A549 treated with CORT108297 at 1 μM for 4 hours (cell line): ENCODE measurements around the gene NRXN2. TPM values are rescaled to one million over a fixed set of nuclear protein-coding genes. Genes with fewer than 3 reads are reported as not detected.

Experiments used
- total RNA-seq: library from RNA; stranded (reverse); fragments of 200-300 nt; extraction: Qiagen RNA extraction; gene quantifications from 5 replicates; pipeline ENCODE4 v1.2.3, GENCODE V29; 2022

NRXN2 gene
- total RNA-seq, result 0.15 to 0.40 TPM (median 0.23 TPM) in 5 replicates

DNA sequence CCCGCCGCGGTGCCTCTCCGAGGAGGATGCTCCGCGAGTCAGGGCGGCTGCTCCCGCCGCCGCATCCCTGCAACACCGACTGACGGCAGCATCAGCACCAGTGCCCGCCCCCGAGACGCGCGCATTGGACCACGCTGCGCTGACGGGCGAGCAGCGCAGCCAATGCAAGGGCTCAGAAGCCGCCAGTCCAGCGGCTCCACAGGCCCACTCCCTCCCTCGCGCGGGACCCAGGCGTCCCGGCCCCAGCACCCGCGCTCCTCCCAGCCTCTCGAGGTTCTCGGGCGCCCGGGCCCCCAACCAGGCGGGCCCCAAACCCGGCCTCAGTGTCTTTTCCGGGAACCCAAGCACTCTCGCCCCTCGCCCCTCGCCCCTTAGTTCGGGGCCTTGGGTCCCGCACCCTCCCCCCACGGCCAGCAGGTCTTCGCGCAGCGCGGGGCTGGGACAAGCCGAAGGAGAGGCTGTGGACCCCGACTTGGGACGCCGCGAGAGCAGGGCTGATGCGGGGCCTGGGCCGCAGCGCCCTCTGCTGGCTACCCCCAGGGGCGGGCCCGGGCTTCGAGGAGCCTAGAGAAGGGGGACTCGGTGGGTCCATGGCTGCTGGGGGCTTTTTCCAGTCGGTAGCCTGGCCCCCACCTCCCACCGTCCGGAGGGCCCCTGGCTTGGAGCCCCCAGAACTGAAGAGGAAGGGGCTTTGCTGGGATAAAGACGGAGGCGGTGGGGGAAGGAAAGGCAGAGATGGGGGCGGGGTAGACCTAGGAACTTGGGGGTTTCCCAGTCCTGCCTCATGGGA lies at the start of gene NRXN2:
Gene NRXN2, minus strand, starts transcription at position 81 of the 790 bp plus-strand sequence. CDS start 9,498 bp downstream, outside the sequence.

DNA sequence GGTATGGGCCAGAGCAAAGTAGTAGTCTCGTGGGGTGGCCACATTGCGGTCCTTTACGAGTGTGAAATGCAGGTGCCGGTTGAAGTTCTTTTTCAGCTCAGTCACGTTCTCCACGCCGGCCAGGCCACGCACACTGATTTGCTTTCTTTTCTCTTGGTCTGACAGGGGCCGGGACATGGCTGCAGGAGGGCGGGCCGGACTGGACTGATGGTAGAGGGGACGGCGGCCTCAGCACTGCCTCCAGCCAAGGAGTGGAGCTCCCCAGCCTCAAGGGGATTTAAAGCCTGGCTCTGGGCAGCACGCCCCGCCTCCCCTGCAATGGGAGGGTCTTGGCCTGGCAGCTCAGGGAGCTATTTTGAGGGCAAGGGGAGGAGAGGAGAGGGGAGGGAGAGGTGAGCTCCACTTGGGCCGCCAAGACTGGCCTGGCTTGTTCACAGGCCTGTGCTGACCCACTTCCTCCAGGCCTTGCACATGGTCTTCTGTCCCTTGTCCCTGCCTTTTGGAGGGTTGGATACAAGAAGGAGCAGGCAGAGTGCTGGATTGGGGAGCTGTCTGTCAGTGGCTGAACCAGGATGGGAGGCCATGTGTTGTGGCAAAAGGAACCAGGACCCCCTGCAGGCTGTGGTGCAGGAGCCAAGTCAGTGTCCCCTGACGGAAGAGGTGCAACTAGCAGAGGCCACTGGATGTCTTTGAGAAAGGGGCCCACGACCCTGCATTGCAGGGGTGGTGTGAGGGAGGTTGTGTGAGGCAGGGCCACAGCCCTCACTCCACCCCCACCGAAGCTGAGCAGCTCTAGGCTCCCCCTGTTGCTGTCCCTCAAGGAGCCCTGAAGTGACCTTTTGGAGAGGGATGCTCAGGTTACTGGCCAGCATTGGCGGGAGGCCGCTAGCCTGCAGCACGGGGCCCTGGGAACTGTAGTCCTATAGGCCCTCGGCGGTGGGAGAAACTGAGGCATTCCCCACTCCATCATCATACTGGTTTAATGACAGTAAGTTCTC lies 37.0 kb upstream of the NRXN2 start, which contains the start of gene PYGM:
Gene PYGM, minus strand, starts transcription at position 253 of the 998 bp plus-strand sequence. Its CDS starts 76 bp downstream, at position 177.

GRCh38 chr11:64743591-64744543 lies 20.9 kb upstream of the NRXN2 start, which contains the start of gene RASGRP2:
RASGRP2 (minus strand) TSS chr11:64744142; CDS start chr11:64742866, 1,276 bp downstream.

GRCh38 chr11:64590763-64591221 lies 132.2 kb downstream of the NRXN2 start, which contains the start of gene SLC22A12:
SLC22A12 (plus strand) TSS chr11:64591220; CDS start chr11:64591557, 337 bp downstream.

Other genes starting within 250 kb of the NRXN2 start
- gene SLC22A11, start 167.3 kb downstream of the NRXN2 start, total RNA-seq, result 0.05 to 0.16 TPM (median 0.10 TPM) in 4 of 5 replicates, not detected in the other
- gene SLC22A12, start 132.0 kb downstream of the NRXN2 start, total RNA-seq, result not detected in 5 replicates
- 1.0 to 1.5 TPM (median 1.1 TPM) in 5 replicates for gene RASGRP2, start 20.9 kb upstream of the NRXN2 start, total RNA-seq
- 0.18 to 0.54 TPM (median 0.25 TPM) in 5 replicates for gene PYGM, start 36.8 kb upstream of the NRXN2 start, total RNA-seq
- 162 to 230 TPM (median 166 TPM) in 5 replicates for gene SF1, start 55.3 kb upstream of the NRXN2 start, total RNA-seq
- gene MAP4K2, start 80.0 kb upstream of the NRXN2 start, total RNA-seq, result 5.7 to 11.3 TPM (median 9.6 TPM) in 5 replicates
- 32.0 to 45.4 TPM (median 44.1 TPM) in 5 replicates for gene MEN1, start 87.4 kb upstream of the NRXN2 start, total RNA-seq
- 1.0 to 3.0 TPM (median 1.8 TPM) in 5 replicates for gene CDC42BPG, start 121.5 kb upstream of the NRXN2 start, total RNA-seq
- 98.0 to 142 TPM (median 132 TPM) in 5 replicates for gene EHD1, start 155.4 kb upstream of the NRXN2 start, total RNA-seq
- 12.4 to 25.1 TPM (median 23.4 TPM) in 5 replicates for gene ATG2A, start 194.0 kb upstream of the NRXN2 start, total RNA-seq
- 4.5 to 6.9 TPM (median 4.9 TPM) in 5 replicates for gene PPP2R5B, start 201.5 kb upstream of the NRXN2 start, total RNA-seq
- gene GPHA2, start 212.7 kb upstream of the NRXN2 start, total RNA-seq, result not detected in 5 replicates
- gene MAJIN, start 248.9 kb upstream of the NRXN2 start, total RNA-seq, result not detected in 5 replicates